SKM-1 treated with dmso at 0.1 percent for 144 hours (cell line): ENCODE measurements around the gene PUS1.

Experiments used
- DNase-seq: peaks from one replicate; lab custom pipeline; 2025; ENCODE audit not compliant: unreplicated experiment; lab: John Stamatoyannopoulos, UW

Gene PUS1

GRCh38 chr12:131902332-131903241 lies 26.5 kb upstream of the PUS1 start:
- no peak for DNase-seq

- no peak for DNase-seq
Observed at GRCh38 chr12:131903270-131904255, 25.5 kb upstream of the PUS1 start.

- DNase-seq, result no peak
Observed at GRCh38 chr12:131904346-131904745, 24.7 kb upstream of the PUS1 start.

- no peak for DNase-seq
Observed at GRCh38 chr12:131905081-131905629, 23.9 kb upstream of the PUS1 start.

- no peak for DNase-seq
Observed at GRCh38 chr12:131905630-131906091, 23.4 kb upstream of the PUS1 start.

GRCh38 chr12:131907379-131908091 lies 21.5 kb upstream of the PUS1 start:
- DNase-seq, result no peak

- DNase-seq, result no peak
Observed at GRCh38 chr12:131908092-131909080, 20.7 kb upstream of the PUS1 start.

- no peak for DNase-seq
Observed at GRCh38 chr12:131909081-131909751, 19.9 kb upstream of the PUS1 start.

- DNase-seq, result no peak
Observed at GRCh38 chr12:131909752-131910219, 19.3 kb upstream of the PUS1 start.

- no peak for DNase-seq
Observed at GRCh38 chr12:131910302-131911027, 18.6 kb upstream of the PUS1 start.

- DNase-seq, result no peak
Observed at GRCh38 chr12:131911028-131911650, 17.9 kb upstream of the PUS1 start.

GRCh38 chr12:131911851-131912477 lies 17.1 kb upstream of the PUS1 start:
- DNase-seq, result no peak

GRCh38 chr12:131912518-131913274 lies 16.4 kb upstream of the PUS1 start:
- DNase-seq, result no peak

- DNase-seq, result no peak
Observed at GRCh38 chr12:131913666-131914065, 15.4 kb upstream of the PUS1 start.

GRCh38 chr12:131914179-131914702 lies 14.8 kb upstream of the PUS1 start:
- no peak for DNase-seq

GRCh38 chr12:131915000-131915689 lies 13.9 kb upstream of the PUS1 start:
- no peak for DNase-seq
